HS-27A (cell line): ENCODE data around the gene FBXO8.

ENCODE experiments used
- DNase-seq: peaks from one replicate; pipeline ENCODE4 v3.0.0-alpha.2; 2012; ENCODE audit warnings: low read depth, missing footprints

The FBXO8 gene

DNA sequence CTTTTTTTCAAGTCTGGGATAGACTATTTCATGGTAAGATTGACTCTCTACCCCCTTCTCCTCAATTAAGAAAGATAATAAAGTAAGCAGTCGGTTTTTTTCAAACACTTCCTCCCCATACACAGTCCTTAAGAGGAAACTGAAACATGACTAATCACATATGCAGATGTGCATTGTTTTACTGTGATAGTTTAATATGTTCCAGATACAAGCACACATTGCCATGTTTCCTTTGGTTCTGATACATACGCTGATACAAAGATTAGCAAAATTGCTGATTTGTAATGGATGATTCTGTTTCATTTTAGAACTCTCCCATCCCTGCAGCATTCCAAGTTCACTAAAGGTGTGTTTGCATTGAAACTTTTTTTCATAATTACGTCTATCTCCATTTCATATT is 76.1 kb downstream of the FBXO8 start:
- DNase-seq: no peak

GRCh38 chr4:174204164-174204831 is 79.2 kb downstream of the FBXO8 start:
- DNase-seq: no peak

- DNase-seq: no peak
Measured at GRCh38 chr4:174201871-174202270, 81.6 kb downstream of the FBXO8 start.

- DNase-seq: no peak
Measured at GRCh38 chr4:174199735-174200134, 83.7 kb downstream of the FBXO8 start.

DNA sequence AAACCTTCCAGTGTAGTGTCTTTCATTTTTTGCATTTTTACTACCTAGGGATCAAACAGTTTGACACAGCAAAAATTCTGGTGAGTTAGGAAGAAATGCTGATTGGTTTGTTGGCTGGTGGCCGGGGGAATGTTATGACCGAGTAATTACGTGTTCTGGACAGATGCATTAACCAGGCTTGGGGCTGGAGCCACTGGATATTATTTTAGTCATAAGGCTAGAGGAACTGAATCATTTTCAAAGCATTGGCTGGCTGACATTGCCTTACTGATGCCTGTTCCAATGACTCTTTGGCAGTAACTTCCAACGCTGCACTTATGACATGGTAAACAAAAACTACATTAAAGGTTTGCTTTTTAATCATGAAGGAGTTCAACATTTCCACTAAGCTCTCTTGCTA is 84.6 kb downstream of the FBXO8 start:
- peak; percentile 51 for DNase-seq

- no peak for DNase-seq
Measured at GRCh38 chr4:174198396-174198795, 85.1 kb downstream of the FBXO8 start.

DNA sequence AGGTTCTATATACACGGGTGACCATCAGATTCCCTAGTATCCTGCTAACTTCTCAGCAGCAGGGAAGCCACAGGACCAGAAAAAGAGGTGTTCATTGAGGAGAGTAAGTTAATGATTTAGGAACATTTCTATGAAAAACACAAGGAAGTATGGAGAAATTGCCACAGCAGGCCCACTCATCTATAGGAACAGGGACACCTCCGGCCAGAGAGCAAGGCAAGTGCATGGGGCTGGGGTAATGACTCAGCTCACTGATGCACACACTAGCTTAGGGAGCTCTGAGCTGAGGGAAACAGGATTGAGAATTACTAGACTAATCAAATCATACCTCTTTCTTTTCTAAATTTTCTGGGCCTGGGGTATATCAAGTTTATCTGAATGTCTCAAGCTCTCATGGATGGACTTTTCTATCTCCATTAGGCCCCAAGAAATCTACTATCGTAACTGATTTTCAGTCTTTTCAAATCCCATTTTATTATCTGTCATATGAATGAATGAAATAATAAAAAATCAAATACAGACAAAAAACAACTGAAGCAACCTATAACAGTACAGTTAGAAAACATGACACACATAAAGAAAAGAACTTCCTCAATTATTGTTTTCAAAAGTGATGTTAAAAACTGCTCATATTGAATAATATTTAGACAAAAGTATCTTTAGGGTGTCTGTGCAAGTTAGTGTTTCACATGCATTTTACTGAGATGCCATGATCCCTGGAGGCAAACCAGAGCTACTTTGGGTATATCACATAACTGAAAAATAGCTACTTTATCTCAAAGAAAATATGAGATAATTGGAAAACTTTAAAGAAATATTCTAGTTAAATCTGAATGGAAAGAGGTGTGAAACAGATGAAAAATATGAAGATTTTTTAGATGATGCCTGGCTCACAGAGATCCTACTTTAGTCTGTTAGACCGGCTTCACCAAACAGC is 89.8 kb downstream of the FBXO8 start:
- no peak for DNase-seq

- no peak for DNase-seq
Measured at GRCh38 chr4:174192943-174193342, 90.5 kb downstream of the FBXO8 start.

DNA sequence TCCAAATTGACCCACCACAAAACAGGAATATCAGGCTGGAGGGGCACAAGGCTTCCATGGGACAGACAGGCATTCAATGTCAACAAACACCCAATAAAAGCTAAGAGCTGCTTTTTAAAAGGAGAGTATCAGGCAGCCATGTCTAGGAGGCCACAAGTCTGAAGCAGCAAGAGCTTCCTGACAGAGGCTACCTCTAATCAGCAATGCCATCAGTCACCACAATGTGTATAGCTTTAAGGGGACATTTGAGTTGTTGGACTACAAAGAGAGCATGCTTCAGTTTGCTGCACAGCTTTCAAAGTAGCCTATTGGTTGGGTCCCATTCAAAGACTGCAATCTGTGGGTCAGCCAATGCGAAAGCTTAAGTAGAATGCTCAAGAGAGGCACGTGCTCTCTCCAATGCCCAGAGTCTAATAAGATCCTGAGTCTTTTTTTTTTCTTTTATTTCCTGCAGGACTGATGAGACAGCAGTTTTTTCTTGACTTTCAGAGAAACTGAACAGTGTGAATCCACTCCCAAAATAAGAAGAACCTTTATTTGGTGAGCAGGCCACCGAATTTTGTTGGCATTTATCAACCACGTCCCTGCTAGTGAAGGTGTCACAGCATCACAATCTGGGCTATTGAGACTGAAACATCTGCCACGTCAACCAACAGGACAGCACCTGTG is 92.5 kb downstream of the FBXO8 start:
- DNase-seq: no peak

DNA sequence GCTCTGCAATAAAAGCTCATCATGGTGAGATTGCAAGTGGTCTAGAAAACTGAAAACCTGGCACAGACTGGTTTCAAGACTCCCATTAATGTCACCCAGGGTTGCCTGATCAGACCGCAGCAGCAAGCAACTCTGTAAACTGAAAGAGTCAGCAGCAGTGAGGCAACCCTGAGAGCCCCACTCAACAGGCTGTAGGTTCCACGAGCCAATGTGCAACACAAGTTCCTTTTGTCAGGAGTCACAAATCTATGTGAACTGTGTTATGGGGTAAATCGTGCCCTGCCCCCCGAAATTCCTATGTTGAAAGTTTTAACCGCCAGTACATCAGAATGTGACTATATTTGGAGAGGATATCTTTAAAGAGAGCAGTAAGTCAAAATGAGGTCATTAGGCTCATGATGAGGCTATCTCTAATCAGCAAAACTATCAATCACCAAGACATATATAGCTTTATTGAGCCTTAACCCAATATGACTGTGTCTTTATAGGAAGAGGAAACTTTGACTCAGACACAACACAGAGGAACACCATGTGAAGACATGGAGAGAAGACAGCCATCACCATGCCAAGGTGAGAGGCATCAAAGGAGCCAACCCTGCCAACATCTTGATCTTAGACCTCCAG is 94.0 kb downstream of the FBXO8 start:
- no peak for DNase-seq
